Liver (tissue), 9 donors: ENCODE results near the gene BLTP2. TPM values are rescaled to one million over a fixed set of nuclear protein-coding genes. Genes with fewer than 3 reads are reported as not detected.
A peak's percentile ranks its signal among the peaks of the same experiment; 100 is the strongest.

Source experiments
- DNase-seq: peaks from one replicate; pipeline ENCODE4 v3.0.0-alpha.2; 2017; ENCODE audit warnings: low spot score
- H3K27ac ChIP-seq, 2 donors: one replicate each; pipeline ENCODE4 v1.7.0; 2013; ENCODE audit warnings: inconsistent platforms in 2 of 2, low read length in 2 of 2, control low read depth in 1 of 2, low read depth in 1 of 2, mild to moderate bottlenecking in 1 of 2
- H3K27me3 ChIP-seq, 4 donors: one replicate each; pipeline versions ENCODE4 v1.6.1 to v1.7.0; 2013; ENCODE audit warnings: low read length in 3 of 4, inconsistent platforms in 1 of 4, mild to moderate bottlenecking in 1 of 4, moderate library complexity in 1 of 4; ENCODE audit not compliant: control insufficient read depth in 4 of 4, insufficient read depth in 4 of 4
- H3K36me3 ChIP-seq, 4 donors: one replicate each; pipeline versions ENCODE4 v1.6.1 to v1.7.0; 2013; ENCODE audit warnings: low read length in 3 of 4, mild to moderate bottlenecking in 3 of 4, low read depth in 1 of 4, moderate library complexity in 1 of 4; ENCODE audit not compliant: control insufficient read depth in 4 of 4, insufficient read depth in 3 of 4
- H3K4me1 ChIP-seq, 4 donors: one replicate each; pipeline versions ENCODE4 v1.6.1 to v1.7.0; 2013; ENCODE audit warnings: low read length in 3 of 4, mild to moderate bottlenecking in 3 of 4, moderate library complexity in 1 of 4; ENCODE audit not compliant: control insufficient read depth in 4 of 4, insufficient read depth in 4 of 4
- H3K4me3 ChIP-seq, 3 donors: one replicate each; pipeline versions ENCODE4 v1.6.1 to v1.7.0; 2013; ENCODE audit warnings: low read length in 3 of 3, control low read depth in 1 of 3, low read depth in 1 of 3, mild to moderate bottlenecking in 1 of 3
- H3K9ac ChIP-seq, 2 donors: one replicate each; pipeline ENCODE4 v1.7.0; 2013; ENCODE audit warnings: low read length in 2 of 2, mild to moderate bottlenecking in 2 of 2, moderate library complexity in 2 of 2, control low read depth in 1 of 2, low read depth in 1 of 2
- H3K9me3 ChIP-seq, 4 donors: one replicate each; pipeline versions ENCODE4 v1.6.1 to v1.7.0; 2013; ENCODE audit warnings: low read length in 3 of 4; ENCODE audit not compliant: control insufficient read depth in 4 of 4
- ATF3 ChIP-seq: IDR thresholded peaks from 2 replicates; pipeline ENCODE4 v1.6.1; 2016; ENCODE audit warnings: antibody characterized with exemption
- CTCF ChIP-seq: fragments of 150-350 bp; IDR thresholded peaks from 2 replicates; pipeline ENCODE4 v1.5.1; 2017; ENCODE audit warnings: improper control_type of control experiment, low read depth, low read length; ENCODE audit not compliant: missing input control
- EGR1 ChIP-seq, 2 donors: IDR thresholded peaks; 2 replicates each; pipeline ENCODE4 v1.6.1; 2016 to 2018; ENCODE audit warnings: antibody characterized with exemption in 2 of 2, low read depth in 2 of 2
- FOXA1 ChIP-seq: IDR thresholded peaks from 2 replicates; pipeline ENCODE4 v1.6.1; 2016; ENCODE audit warnings: antibody characterized with exemption
- GABPA ChIP-seq, 2 donors: IDR thresholded peaks in 1 of 2; conservative IDR thresholded peaks in 1 of 2; 2 replicates each; pipeline ENCODE4 v1.6.1; 2016; ENCODE audit warnings: antibody characterized with exemption in 2 of 2, mild to moderate bottlenecking in 1 of 2, moderate library complexity in 1 of 2
- HNF4A ChIP-seq, 2 donors: conservative IDR thresholded peaks; 2 replicates each; pipeline ENCODE4 v1.6.1; 2016; ENCODE audit warnings: antibody characterized with exemption in 2 of 2, mild to moderate bottlenecking in 2 of 2
- HNF4G ChIP-seq: IDR thresholded peaks from 2 replicates; pipeline ENCODE4 v1.6.1; 2016; ENCODE audit warnings: antibody characterized with exemption
- JUND ChIP-seq, 2 donors: IDR thresholded peaks; 2 replicates each; pipeline ENCODE4 v1.6.1; 2016; ENCODE audit warnings: antibody characterized with exemption in 2 of 2
- NR2F2 ChIP-seq: IDR thresholded peaks from 2 replicates; pipeline ENCODE4 v1.6.1; 2016; ENCODE audit warnings: antibody characterized with exemption
- RAD21 ChIP-seq, 2 donors: IDR thresholded peaks; 2 replicates each; pipeline ENCODE4 v1.6.1; 2016; ENCODE audit warnings: antibody characterized with exemption in 2 of 2, mild to moderate bottlenecking in 2 of 2
- REST ChIP-seq: IDR thresholded peaks from 2 replicates; pipeline ENCODE4 v1.6.1; 2016; ENCODE audit warnings: antibody characterized with exemption, mild to moderate bottlenecking
- RXRA ChIP-seq, 2 donors: IDR thresholded peaks; 2 replicates each; pipeline ENCODE4 v1.6.1; 2017 to 2018; ENCODE audit warnings: antibody characterized with exemption in 2 of 2, mild to moderate bottlenecking in 1 of 2
- SP1 ChIP-seq: IDR thresholded peaks from 2 replicates; pipeline ENCODE4 v1.6.1; 2018; ENCODE audit warnings: antibody characterized with exemption, mild to moderate bottlenecking
- TAF1 ChIP-seq: conservative IDR thresholded peaks from 2 replicates; pipeline ENCODE4 v1.6.1; 2016; ENCODE audit warnings: antibody characterized with exemption, mild to moderate bottlenecking
- YY1 ChIP-seq: IDR thresholded peaks from 2 replicates; pipeline ENCODE4 v1.6.1; 2016; ENCODE audit warnings: antibody characterized with exemption, mild to moderate bottlenecking
- ZBTB33 ChIP-seq: IDR thresholded peaks from 2 replicates; pipeline ENCODE4 v1.6.1; 2016; ENCODE audit warnings: antibody characterized with exemption
- WGBS: extraction: QIAGEN DNeasy Blood & Tissue Kit; methylation state at CpG from one replicate; pipeline ENCODE4 v1.1.7; 2013; 5-methylcytosine and 5-hydroxymethylcytosine counted together
- polyA plus RNA-seq, 2 donors: library from polyadenylated mRNA; stranded (reverse) in 1 of 2; unstranded in 1 of 2; fragments of 200-250 nt in 1 of 2; fragments of >200 nt in 1 of 2; fragmentation: Nextera tagmentation in 1 of 2; extraction: Ambion mirVana in 1 of 2; gene quantifications; one replicate each; pipeline versions ENCODE4 v1.2.1 to v1.2.3, GENCODE V29; 2013 to 2015
- total RNA-seq, 2 donors: library from RNA; depleted of rRNA; stranded (reverse); fragments of >200 nt; gene quantifications; one replicate each; pipeline ENCODE4 v1.2.3, GENCODE V29; 2014
- donor health status: healthy.
- donor health status: healthy.
- donor health status: healthy.
- donor health status: healthy.
- donor health status: healthy.

Gene BLTP2
- 100 to 1,000 TPM in 1 of 2 donors, 10 to 100 TPM in 1; 39.1 to 122 TPM for total RNA-seq
- polyA plus RNA-seq: 10 to 100 TPM; 24.8 to 30.8 TPM

GRCh38 chr17:28644787-28645575 is at the start of gene BLTP2:
Gene BLTP2 (minus strand): TSS chr17:28645158. CDS start chr17:28645056, 102 bp downstream.
- no peak for TF ChIP-seq NR2F2
- no peak for TF ChIP-seq CTCF
- TF ChIP-seq HNF4A (conservative IDR thresholded peaks at IDR 0.05): no peak
- TF ChIP-seq REST: peak; percentile 37
- TF ChIP-seq SP1: peak; percentile 40
- no peak for TF ChIP-seq RAD21 (IDR thresholded peaks at IDR 0.05)
- TF ChIP-seq EGR1 (IDR thresholded peaks at IDR 0.05; ENCODE audit: low read depth in 2 of 2): peak in 1 of 2 donors; percentile 27
- TF ChIP-seq FOXA1: no peak
- no peak for TF ChIP-seq HNF4G
- no peak for TF ChIP-seq JUND (IDR thresholded peaks at IDR 0.05)
- no peak for TF ChIP-seq ATF3
- TF ChIP-seq GABPA (IDR thresholded peaks at IDR 0.05 in 1 of 2, conservative IDR thresholded peaks at IDR 0.05 in 1 of 2): peak in 1 of 2 donors; percentile 74
- no peak for TF ChIP-seq ZBTB33
- TF ChIP-seq TAF1: no peak
- no peak for TF ChIP-seq RXRA (IDR thresholded peaks at IDR 0.05)
- TF ChIP-seq YY1: peak; percentile 46
- H3K9me3 ChIP-seq: no peaks in the 10 kb centered on the region
- H3K9ac ChIP-seq: peak within 1 kb of the TSS; percentile 86 to 87
- under 1% methylated on average over 89 of the region's 89 CpGs for WGBS
- peaks cover 2 to 45% (median 33%) of the 10 kb centered on the region in 4 donors for H3K4me1 ChIP-seq
- H3K36me3 ChIP-seq: peaks cover 8 to 29% (median 20%) of the 10 kb centered on the region in 4 donors
- H3K27ac ChIP-seq: peak within 1 kb of the TSS; percentile 73 to 92
- peak within 1 kb of the TSS; percentile 96 to 98 (median 98) for H3K4me3 ChIP-seq
- H3K27me3 ChIP-seq: no peaks in the 10 kb centered on the region
- DNase-seq: peak; percentile 93
